CD4-positive, alpha-beta T cell (primary cell): ENCODE measurements around the gene LRRC37B. TPM values are rescaled to one million over a fixed set of nuclear protein-coding genes. Genes with fewer than 3 reads are reported as not detected.

Experiments
- ATAC-seq: fragments of 200-7000 bp; cut with Tn5 transposase; one replicate; pipeline ENCODE4 v1.10.0; 2022; ENCODE audit warnings: mild to moderate bottlenecking; ENCODE audit not compliant: poor library complexity
- CTCF ChIA-PET: fragments of 350-600 bp; sonication (Branson Sonifier 250); formaldehyde crosslinking; loops from one replicate; lab custom pipeline; 2021; ENCODE audit warnings: antibody characterized with exemption, inconsistent platforms; lab: Charles Lee
- POLR2A ChIA-PET: fragments of 350-600 bp; sonication (Branson Sonifier 250); formaldehyde crosslinking; loops from one replicate; lab custom pipeline; 2021; ENCODE audit warnings: antibody characterized with exemption, inconsistent platforms; lab: Charles Lee
- DNase-seq, 14 experiments: peaks; one replicate each; pipeline ENCODE4 v3.0.0-alpha.2; 2013 to 2020; ENCODE audit warnings: mixed read lengths in 2 of 14
- H3K27ac ChIP-seq, 2 donors: one replicate each; pipeline versions ENCODE4 v1.5.1 to v1.7.0; 2013; ENCODE audit warnings: low read length in 2 of 2, low read depth in 1 of 2, mild to moderate bottlenecking in 1 of 2
- H3K27me3 ChIP-seq, 2 experiments: 1 replicate in 1 of 2; 2 replicates in 1 of 2; pipeline versions ENCODE4 v1.6.1 to v1.7.0; 2013; ENCODE audit warnings: low read length in 2 of 2, control low read depth in 1 of 2, mild to moderate bottlenecking in 1 of 2, moderate library complexity in 1 of 2; ENCODE audit not compliant: insufficient read depth in 2 of 2, control insufficient read depth in 1 of 2
- H3K36me3 ChIP-seq: one replicate; pipeline ENCODE4 v1.6.1; 2013; ENCODE audit warnings: low read length, control low read depth; ENCODE audit not compliant: insufficient read depth
- H3K4me1 ChIP-seq: one replicate; pipeline ENCODE4 v1.6.1; 2013; ENCODE audit warnings: low read length, control low read depth; ENCODE audit not compliant: insufficient read depth
- H3K4me3 ChIP-seq: one replicate; pipeline ENCODE4 v1.5.1; 2013; ENCODE audit warnings: mild to moderate bottlenecking, low read length, moderate library complexity
- H3K9me3 ChIP-seq, 2 experiments: 1 replicate in 1 of 2; 2 replicates in 1 of 2; pipeline versions ENCODE4 v1.6.1 to v1.7.0; 2013; ENCODE audit warnings: low read length in 2 of 2, mild to moderate bottlenecking in 2 of 2, control low read depth in 1 of 2, moderate library complexity in 1 of 2; ENCODE audit not compliant: control insufficient read depth in 1 of 2, insufficient read depth in 1 of 2
- H3K27ac Mint-ChIP-seq: one replicate; pipeline ENCODE4 v1.8.0; 2020; ENCODE audit warnings: mixed read lengths
- H3K27me3 Mint-ChIP-seq: one replicate; pipeline ENCODE4 v1.8.0; 2021; ENCODE audit warnings: mixed read lengths
- H3K36me3 Mint-ChIP-seq: one replicate; pipeline ENCODE4 v1.8.0; 2021; ENCODE audit warnings: low read depth, mixed read lengths
- H3K4me1 Mint-ChIP-seq: one replicate; pipeline ENCODE4 v1.8.0; 2021; ENCODE audit warnings: low read depth, mixed read lengths
- H3K4me3 Mint-ChIP-seq: one replicate; pipeline ENCODE4 v1.8.0; 2020; ENCODE audit warnings: mild to moderate bottlenecking, mixed read lengths
- H3K9me3 Mint-ChIP-seq: one replicate; pipeline ENCODE4 v1.8.0; 2020; ENCODE audit warnings: mixed read lengths
- CTCF ChIP-seq: fragments of 200-600 bp; IDR thresholded peaks from one replicate; pipeline ENCODE4 v1.8.0; 2022; ENCODE audit warnings: antibody characterized with exemption, mild to moderate bottlenecking
- intact Hi-C, 2 experiments: fragments of 100-400 bp; cut with DNase I in 1 of 2; cut with micrococcal nuclease in 1 of 2; formaldehyde crosslinking; loops; one replicate each; pipeline versions ENCODE4 v1.15.1 to v1.9.0; 2023 to 2025; cut with DNase I, micrococcal nuclease
- total RNA-seq, 174 experiments: library from RNA in 2 of 174; stranded (reverse) in 2 of 174; gene quantifications; one replicate each; pipeline ENCODE4 v1.2.3 and lab custom pipeline; 2021 to 2026

Gene LRRC37B
- total RNA-seq, 2 experiments from 2014 or later = 68.8 to 75.2 TPM

- Histone ChIP-seq H3K27me3 (no peaks in the 10 kb centered on the region), H3K4me3 (no peak overlapping the region), H3K27ac (no peak overlapping the region), H3K9me3 (no peaks in the 10 kb centered on the region), H3K36me3 (no peaks in the 10 kb centered on the region), H3K4me1 (peaks cover 15% of the 10 kb centered on the region)
- ChIA-PET POLR2A (no interaction called here), CTCF (interaction anchor here (0.6 to 1.5 kb wide), 2 partner anchors 36 to 85 kb away, joined by 3 to 5 read pairs; no protein-coding TSS in a partner anchor)
- H3K27ac Mint-ChIP-seq = peak overlapping the region; percentile 17
- H3K36me3 Mint-ChIP-seq = no peaks in the 10 kb centered on the region
- H3K4me3 Mint-ChIP-seq = no peak overlapping the region
- no peaks in the 10 kb centered on the region for H3K9me3 Mint-ChIP-seq
- ATAC-seq = no peak
- DNase-seq = no peak
- intact Hi-C loops = no loop called here
- no peaks in the 10 kb centered on the region for H3K27me3 Mint-ChIP-seq
- peaks cover 32% of the 10 kb centered on the region for H3K4me1 Mint-ChIP-seq
- no peak for TF ChIP-seq CTCF
Measured at GRCh38 chr17:32102646-32103186, 95.5 kb downstream of the LRRC37B start.

Other genes starting within 250 kb of the LRRC37B start
- gene COPRS, start 148.1 kb upstream of the LRRC37B start, total RNA-seq = 1 to 10 TPM; 2.2 to 2.3 TPM
- gene UTP6, start 105.7 kb upstream of the LRRC37B start, total RNA-seq = 10 to 100 TPM; 16.8 to 17.2 TPM
- 10 to 100 TPM; 26.8 to 27.1 TPM for gene SUZ12, start 70.4 kb upstream of the LRRC37B start, total RNA-seq
- 10 to 100 TPM; 12.9 to 13.1 TPM for gene RHOT1, start 135.1 kb downstream of the LRRC37B start, total RNA-seq